Measurements from ENCODE around the gene GFRA1. TPM values are rescaled to one million over a fixed set of nuclear protein-coding genes. Genes with fewer than 3 reads are reported as not detected.

Gene GFRA1
- total and polyA plus RNA-seq, 2 of the 4 experiments (the other 2 are of a cell fraction) = 9.1 to 9.3 TPM

GRCh38 chr10:116239229-116239628, 33.8 kb downstream of the GFRA1 start:
- Histone ChIP-seq H2BK20ac (ENCODE audit: low read depth, low read length) (no peak overlapping the region), H3K4me1 (ENCODE audit: control insufficient read depth, insufficient read depth, low read length) (no peaks in the 10 kb centered on the region), H3K4ac (ENCODE audit: low read depth, low read length) (no peak overlapping the region), H3K36me3 (ENCODE audit: control insufficient read depth, insufficient read depth, low read length) (no peaks in the 10 kb centered on the region), H4K8ac (ENCODE audit: low read depth in 2 of 2, low read length in 2 of 2) (no peak overlapping the region), H3K9me3 (ENCODE audit: control insufficient read depth, insufficient read depth, low read length) (no peaks in the 10 kb centered on the region), H3K4me3 (ENCODE audit: insufficient read depth, low read depth, low read length) (no peak overlapping the region), H2BK5ac (ENCODE audit: low read depth, low read length, poor library complexity, severe bottlenecking) (no peak overlapping the region), H2AFZ (replicated peaks; ENCODE audit: low read length, poor library complexity) (no peak overlapping the region), H3K79me1 (ENCODE audit: low read depth in 1 of 2, low read length in 2 of 2) (no peaks in the 10 kb centered on the region), H3K14ac (replicated peaks; ENCODE audit: low read depth, low read length) (no peak overlapping the region), H3K23ac (ENCODE audit: low read depth, low read length) (no peak overlapping the region), H3K9me1 (ENCODE audit: insufficient read depth, low read length) (no peaks in the 10 kb centered on the region), H3K27me3 (ENCODE audit: control insufficient read depth, insufficient read depth, low read length) (no peaks in the 10 kb centered on the region), H2BK15ac (ENCODE audit: low read depth, low read length) (no peak overlapping the region), H3K18ac (ENCODE audit: low read depth, low read length) (no peak overlapping the region), H3K4me2 (ENCODE audit: low read depth, low read length) (no peak overlapping the region), H4K91ac (ENCODE audit: insufficient read depth, low read depth, low read length) (no peak overlapping the region), H3K56ac (ENCODE audit: extremely low read depth, insufficient read depth, low read length) (no peak overlapping the region), H2AK9ac (replicated peaks; ENCODE audit: low read depth, low read length, poor library complexity) (no peak overlapping the region), H4K20me1 (ENCODE audit: insufficient read depth, low read length) (no peaks in the 10 kb centered on the region), H2AK5ac (ENCODE audit: low read depth, low read length) (no peak overlapping the region), H4K5ac (ENCODE audit: low read depth, low read length) (no peak overlapping the region), H3K9ac (ENCODE audit: low read depth, low read length) (no peak overlapping the region), H2BK120ac (ENCODE audit: low read depth, low read length) (no peak overlapping the region), H3K27ac (ENCODE audit: insufficient read depth, low read length) (no peak overlapping the region)
- intact Hi-C loops (cut with micrococcal nuclease) (no loop called here), dilution Hi-C loops (cut with HindIII; ENCODE audit: low sequenced_read_pairs, unreplicated experiment) (no loop called here), in situ Hi-C loops (cut with MboI; ENCODE audit: low sequenced_read_pairs) (no loop called here)
- TF ChIP-seq CTCF (conservative IDR thresholded peaks at IDR 0.05; ENCODE audit: low read depth, low read length) (no peak), CHD1 (IDR thresholded peaks at IDR 0.05; ENCODE audit: low read depth, low read length) (no peak), NFE2L2 (IDR thresholded peaks at IDR 0.05; ENCODE audit: low read depth, low read length) (no peak), SMC3 (IDR thresholded peaks at IDR 0.05; ENCODE audit: low read depth, low read length) (no peak), FOS (IDR thresholded peaks at IDR 0.05; ENCODE audit: low read depth, low read length) (no peak), RAD21 (IDR thresholded peaks at IDR 0.05; ENCODE audit: low read length) (no peak)
- ChIA-PET POLR2A (ENCODE audit: unreplicated experiment) (no interaction called here), CTCF (interaction anchor here (0.7 kb wide), 1 partner anchor 456 kb away, joined by 3 read pairs; no protein-coding TSS in a partner anchor)
- no TSS peak for BruUV-seq (replicated peaks)
- DNase-seq (no peak), ATAC-seq (ENCODE audit: low read depth) (no peak)
- WGBS, 2 experiments (ENCODE audit: extremely low coverage in 2 of 2, insufficient read length in 1 of 2) = no CpG with 5 or more reads among the region's 4 CpGs
